Activated T-helper 1 cell treated with anti-CD3 and anti-CD28 coated beads, Interleukin-2, amount 50 U/mL, for 16 hours (primary cell): ENCODE results near the gene RBM39.

Experiments
- DNase-seq, 2 donors: peaks; one replicate each; pipeline ENCODE4 v3.0.0-alpha.2; 2020; ENCODE audit warnings: low read depth in 1 of 2, low spot score in 1 of 2

The RBM39 gene

DNA sequence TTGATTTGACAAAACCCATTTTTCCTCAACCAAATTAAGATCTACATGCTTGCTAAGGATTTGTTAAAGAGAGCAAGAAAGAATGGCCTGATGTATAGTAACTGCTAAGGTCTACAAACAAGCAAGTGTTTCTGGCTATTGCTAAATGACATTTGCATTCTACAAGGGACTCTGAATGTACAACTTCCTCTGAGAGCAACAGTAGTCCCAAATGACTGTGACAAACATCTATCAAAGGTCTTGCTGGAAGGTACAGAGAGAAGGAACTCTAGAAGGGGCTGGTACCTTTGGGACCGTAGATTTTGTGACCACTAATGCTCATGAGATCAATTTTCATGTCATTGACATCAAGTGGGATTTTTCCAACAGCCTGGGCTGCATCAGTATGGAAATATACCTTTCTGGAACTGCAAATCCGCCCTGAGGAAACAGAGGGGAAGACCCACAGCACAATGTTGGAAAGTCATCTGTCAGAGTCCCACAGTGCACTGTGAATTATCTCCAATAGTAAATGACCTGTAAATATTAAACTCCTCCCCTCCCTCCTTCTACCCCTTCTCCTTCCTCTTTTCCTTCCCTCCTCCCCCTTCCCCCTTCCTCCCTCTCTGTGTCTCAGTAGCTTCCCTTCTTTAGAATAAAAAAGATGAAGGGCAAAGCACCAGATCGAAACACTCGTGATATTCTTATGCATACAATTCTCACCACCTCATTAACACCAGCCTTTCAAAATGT is 61.4 kb downstream of the RBM39 start:
- no peak for DNase-seq

DNA sequence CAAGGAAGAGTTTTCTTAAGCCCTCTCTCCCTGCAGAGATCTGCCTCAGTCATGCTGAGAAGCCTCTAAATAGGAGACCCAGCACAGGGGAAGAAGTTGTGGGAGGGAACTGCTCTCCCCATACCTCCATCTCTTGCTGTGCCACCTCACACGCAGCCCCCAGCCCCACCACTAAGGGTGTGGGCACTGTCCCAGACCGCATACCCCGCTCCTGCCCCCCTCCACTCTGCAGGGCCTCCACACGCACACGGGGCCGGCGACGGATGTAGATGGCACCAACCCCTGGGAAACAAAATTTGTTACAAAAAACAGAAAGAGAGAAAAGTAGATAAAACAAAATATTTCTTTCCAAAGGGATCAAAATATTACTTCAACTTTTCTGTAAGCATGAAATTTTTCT is 67.1 kb downstream of the RBM39 start:
- no peak for DNase-seq

DNA sequence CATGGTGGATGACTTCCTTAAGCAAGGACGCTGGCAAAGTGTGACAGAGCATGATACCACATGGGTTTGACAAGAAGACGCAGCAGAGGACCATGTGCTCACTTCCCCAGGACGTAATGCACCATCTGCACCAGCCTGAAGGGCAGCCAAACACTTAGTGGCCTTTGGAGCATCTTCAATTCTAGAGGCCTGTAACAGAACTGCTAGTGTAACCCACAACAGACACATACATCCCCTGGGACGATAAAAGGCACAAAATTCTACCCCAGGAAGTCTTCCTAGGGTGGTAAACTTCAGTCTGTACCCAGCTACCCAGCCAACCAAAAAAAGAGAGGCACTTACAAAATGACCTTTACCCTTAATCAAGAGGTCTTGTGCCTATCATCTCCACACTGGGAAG is 68.2 kb downstream of the RBM39 start:
- no peak for DNase-seq

DNA sequence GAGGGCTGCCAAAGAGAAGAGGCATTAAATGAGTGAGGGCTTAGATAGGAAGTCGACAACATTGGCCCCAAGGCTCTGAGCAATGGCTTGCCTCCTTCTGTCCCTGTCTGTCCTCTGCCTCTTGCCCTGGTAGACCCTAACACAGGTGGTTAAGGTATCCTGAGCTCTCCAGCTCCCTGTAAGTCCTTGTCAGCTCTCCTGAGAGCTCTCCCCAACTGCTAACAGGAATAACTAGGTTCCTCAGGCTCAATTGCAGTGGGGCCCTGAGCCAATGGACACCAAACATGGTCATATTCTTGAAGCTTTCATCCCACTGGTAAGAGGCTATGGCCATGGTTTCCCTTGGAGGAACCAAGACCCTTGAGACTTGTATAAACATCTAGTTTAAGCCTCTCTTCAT is 72.4 kb downstream of the RBM39 start:
- DNase-seq, result no peak

DNA sequence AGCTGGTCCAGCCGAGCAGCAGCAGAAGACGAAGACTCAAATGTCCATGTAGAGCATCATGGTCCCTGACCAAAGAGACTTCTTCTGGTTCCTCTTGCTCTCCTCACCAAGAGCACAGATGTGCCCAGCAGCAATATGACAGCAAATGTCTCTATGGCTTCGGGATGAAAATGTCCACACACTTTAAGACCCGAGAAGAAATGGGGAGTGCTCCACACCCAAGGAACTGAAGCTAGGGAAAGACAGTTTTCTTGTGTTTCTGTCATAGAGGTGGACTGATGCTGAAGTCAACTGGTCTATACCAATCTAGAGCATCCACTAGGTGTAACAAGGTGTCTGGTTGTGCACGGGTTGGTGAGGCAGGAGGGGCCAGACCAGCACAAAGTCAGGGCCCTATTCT is 72.8 kb downstream of the RBM39 start:
- DNase-seq, result no peak

DNA sequence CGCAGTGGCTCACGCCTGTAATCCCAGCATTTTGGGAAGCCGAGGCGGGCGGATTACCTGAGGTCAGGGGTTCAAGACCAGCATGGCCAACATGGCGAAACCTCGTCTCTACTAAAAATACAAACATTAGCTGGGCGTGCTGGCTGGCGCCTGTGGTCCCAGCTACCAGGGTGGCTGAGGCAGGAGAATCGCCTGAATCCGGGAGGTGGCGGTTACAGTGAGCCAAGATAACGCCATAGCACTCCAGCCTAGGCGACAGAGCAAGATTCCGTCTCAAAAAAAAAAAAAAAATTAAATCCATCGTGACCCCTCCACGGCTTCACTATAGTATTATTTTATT is 76.1 kb downstream of the RBM39 start:
- no peak for DNase-seq

DNA sequence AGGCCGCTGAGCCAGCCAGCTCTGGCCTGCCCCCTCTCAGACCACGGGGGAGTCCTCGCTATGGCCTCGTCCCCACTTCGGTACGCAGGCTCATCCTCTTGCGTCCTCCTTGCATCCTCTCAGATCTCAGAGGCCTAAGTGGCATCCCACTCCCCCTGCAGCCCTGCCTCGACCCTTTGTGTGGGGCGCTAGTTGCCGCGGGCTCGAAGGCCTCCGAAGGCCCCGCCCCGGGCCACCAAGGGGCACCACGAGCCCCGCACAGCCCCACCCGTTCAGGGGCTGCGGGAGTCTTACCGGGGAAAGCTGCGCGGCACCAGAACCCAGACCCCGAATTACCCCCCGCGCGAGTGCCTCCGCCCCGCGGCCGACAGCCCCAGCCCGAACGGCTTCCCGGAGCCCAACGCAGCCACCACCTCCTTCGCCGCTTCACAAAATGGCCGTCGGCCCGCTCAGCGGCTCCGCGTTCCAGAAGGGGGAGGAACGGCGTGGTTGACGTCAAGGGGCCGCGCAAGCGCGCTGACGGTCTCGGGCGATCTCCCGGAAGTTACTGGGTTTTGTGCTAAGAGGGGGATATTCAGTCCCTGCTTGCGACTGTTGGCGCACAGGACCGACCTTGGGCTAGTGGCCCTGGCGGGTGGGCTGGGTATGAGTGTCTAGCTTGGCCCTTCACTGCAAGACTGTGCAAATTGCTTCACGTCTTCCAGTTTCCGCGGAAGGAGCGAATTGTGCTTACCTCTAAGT is 77.4 kb downstream of the RBM39 start, which contains the start of the genes CPNE1 and RBM12:
TSS of gene CPNE1 (minus strand) at position 435 of the 741 bp plus-strand sequence. CDS start 31,977 bp downstream, outside the sequence.
TSS of gene RBM12 (minus strand) at position 435 of the 741 bp plus-strand sequence. CDS start 9,578 bp downstream, outside the sequence.
- peak; percentile 86 to 90 for DNase-seq

DNA sequence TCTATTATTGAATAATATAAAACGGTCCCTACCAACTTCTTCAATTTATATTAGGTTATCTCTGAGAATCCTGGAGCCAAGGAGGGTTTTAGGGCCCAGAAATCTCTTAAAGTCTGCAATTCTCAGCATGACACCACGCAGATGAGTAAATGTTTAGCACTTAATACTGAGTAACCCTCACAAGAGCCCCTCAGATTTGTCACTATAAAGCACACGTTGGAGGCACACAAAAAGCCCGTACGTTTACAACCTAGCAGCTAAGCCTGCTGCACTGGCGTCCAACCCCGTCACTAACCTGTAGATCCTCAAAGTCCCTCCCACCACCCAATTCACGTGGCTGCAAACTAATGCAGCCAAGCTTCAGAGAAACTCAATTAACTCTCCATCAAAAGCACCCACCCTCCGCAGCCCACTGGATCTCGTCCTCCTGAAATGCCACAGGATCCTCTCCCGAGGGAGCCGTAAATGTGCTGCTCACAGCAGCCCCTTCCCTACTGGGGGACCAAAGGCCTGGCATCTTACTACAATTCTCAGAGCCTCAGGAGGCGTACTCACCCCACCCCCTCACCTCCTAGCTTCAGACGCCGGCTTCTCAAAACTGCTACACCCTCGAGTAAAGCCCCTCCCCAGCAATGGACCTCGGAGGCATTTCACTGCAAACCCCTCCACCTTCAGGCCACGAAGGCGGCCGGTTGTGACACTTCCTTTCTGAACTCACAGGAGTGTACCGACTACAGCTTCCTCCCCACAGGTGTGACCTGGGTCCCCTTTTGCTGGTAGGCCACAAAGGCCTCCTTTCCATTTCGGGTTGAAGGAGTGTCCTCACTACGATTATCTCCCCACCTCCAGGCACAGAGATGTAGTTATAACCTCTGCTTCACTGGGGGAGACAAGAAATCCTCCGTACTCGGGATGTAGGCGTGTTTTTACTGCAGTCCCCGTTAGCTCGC is 78.3 kb downstream of the RBM39 start:
- peak; percentile 34 to 37 for DNase-seq

DNA sequence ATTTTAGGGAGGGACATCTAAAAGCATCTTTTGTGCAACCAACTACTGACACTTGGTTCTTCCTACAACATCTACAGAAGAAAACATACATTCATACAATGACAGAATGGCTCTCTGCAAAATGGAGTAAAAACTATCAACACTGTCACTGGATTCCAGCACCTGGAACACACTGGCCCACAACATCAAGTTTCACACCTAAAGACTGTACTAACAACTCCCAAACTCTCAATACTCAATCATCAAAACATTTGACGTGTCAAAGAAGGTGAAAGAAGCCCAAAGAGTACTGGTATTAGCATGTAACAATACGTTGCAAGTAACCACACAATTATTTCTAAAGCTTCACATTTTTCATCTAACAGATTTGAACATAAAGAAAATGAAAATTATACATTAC is 79.5 kb downstream of the RBM39 start:
- DNase-seq, result no peak

DNA sequence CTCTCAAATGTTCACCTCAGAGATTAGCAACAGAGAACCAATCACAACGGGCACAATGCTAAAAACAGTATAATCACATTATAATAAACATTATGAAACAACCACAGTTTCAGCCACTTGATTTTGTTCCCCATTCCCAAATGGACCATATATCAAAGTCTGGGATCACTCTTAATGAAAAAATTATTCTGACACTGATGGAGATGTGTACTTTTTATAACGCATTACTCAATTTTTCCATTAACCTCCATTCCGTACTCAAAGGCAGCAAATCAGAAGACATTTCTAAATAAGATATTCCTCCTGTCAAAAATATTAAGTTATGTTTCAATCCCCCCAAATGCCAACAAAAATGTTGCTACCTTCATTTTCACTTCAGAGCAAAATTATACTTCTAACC is 80.2 kb downstream of the RBM39 start:
- DNase-seq, result no peak

DNA sequence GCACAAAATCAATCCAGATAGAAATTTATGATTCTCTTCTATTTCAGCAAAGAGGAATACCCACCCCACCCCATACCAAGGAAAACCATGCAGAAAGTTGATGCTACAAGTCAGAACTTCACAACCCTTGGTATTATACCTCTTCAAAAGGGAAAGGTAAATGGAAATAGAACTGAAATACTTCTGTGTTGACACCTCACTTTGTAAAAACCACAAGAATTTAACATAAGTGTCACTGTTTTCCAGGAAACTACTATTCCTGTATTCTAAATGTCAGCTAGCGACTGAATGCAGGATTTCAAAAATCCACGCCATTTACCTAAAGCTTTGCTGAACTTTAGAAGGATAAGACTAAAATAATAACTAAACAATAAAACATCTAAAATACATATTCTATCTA is 81.0 kb downstream of the RBM39 start:
- DNase-seq, result no peak

DNA sequence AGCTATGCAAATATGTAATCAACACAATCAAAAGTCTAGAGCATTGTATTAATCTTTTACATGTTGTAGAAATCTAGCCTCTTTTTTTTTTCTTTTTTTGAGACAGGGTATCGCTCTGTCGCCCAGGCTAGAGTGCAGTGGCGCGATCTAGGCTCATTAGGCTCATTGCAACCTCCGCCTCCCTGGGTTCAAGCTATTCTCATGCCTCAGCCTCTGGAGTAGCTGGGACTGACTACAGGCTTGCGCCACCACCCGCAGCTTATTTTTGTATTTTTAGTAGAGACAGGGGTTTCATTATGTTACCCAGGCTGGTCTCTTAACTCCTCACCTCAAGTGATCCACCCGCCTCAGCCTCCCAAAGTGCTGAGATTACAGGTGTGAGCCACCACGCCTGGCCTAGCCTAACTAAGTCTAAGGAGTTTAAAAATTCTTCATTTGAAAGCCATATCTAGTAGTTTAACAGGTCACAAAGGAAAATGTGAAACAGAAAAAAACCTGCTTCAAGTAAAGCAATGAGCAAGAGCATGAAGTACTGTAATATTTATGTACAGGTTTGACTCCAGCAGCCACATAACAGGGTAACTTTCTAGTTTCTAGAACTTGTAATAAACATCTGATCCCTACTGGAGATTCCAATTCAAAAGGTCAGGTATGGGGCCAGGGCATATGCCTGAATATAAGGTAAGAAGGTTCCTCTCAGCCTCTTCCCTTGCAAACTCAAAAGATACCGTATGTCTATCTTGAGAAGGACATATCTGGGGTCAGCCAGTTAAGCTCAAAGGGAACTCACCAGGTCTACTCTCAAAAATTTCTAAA is 81.7 kb downstream of the RBM39 start:
- DNase-seq, result no peak

DNA sequence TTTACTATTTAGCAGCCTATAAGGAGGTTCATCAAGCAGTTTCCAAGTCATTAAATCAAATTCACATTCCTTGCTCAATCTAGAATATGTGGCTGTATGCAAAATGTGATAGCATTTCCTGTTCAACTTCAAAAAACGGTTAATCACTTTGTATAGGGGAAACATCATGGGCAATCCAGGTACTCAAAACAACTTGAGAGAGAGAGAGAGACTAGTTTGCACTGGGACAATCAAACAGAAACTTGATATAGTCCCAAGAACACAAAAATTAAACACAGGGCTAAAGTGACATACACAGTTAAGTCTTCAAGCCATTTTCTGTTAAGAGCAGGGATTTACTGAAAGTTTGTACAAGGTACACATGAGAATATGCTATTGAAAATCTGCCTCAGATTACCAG is 84.8 kb downstream of the RBM39 start:
- no peak for DNase-seq

DNA sequence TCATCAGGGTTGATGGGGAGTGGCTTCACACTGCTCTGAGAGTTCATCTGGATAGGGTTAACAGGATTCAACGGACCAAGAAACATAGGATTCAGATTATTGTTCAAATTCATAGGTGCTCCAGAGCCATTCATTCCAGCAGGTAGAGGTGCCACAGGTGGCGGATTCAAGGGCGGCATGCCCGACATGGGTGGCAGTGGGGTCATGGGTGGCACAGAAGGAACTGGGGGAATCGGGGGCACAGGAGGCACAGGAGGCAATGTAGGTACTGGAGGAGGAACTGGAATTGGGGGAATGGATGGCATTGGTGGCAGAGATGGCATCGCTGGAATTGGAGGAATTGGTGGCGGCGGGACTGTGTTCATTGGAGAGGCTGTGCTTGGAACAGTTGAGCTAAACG is 87.6 kb downstream of the RBM39 start:
- no peak for DNase-seq

DNA sequence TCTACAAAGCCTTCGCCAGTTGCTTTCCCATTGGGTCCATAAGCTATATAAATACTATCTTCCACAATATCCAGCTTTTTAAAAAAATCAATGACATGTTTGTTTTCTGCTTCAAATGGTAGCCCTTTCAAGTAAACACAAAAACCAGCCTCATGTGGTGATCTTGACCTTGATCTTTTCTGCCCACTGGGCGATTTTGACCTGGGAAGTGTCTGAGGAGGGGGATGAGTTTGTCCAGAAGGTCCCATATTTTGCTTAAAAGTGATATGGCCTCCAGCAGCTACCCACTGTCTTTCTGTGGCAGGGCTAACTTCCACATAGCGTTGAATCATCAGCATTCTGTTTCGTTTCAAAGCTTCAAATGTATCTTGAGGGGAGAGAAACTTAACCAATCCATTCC is 88.2 kb downstream of the RBM39 start:
- no peak for DNase-seq
